Hindlimb muscle (tissue), 1 donor: ENCODE data around the gene GALE. TPM values are rescaled to one million over a fixed set of nuclear protein-coding genes. Genes with fewer than 3 reads are reported as not detected.
"Not testable (repeated sequence)": the region's sequence is repeated elsewhere in the genome, so short reads cannot be mapped to it uniquely, and the experiment has no call there.

Experiments
- DNase-seq: peaks from one replicate; pipeline ENCODE4 v3.0.0-alpha.2; 2013
- polyA plus RNA-seq: library from polyadenylated mRNA; unstranded; fragments of 120-200 nt; gene quantifications from one replicate; pipeline ENCODE4 v1.2.1, GENCODE V29; 2013; ENCODE audit not compliant: insufficient read length

GALE gene
- polyA plus RNA-seq, 1 donor = 26.9 TPM

GRCh38 chr1:23809751-23810171 lies 9.2 kb upstream of the GALE start:
- DNase-seq = no peak

GRCh38 chr1:23807453-23807852 lies 6.9 kb upstream of the GALE start:
- no peak for DNase-seq

GRCh38 chr1:23806280-23806679 lies 5.7 kb upstream of the GALE start:
- no peak for DNase-seq

GRCh38 chr1:23805025-23805424 lies 4.5 kb upstream of the GALE start:
- no peak for DNase-seq

- no peak for DNase-seq
Observed at GRCh38 chr1:23804183-23804835, 3.8 kb upstream of the GALE start.

GRCh38 chr1:23803674-23804073 lies 3.1 kb upstream of the GALE start:
- no peak for DNase-seq

- not testable (repeated sequence) for DNase-seq
Observed at GRCh38 chr1:23802809-23803342, 2.3 kb upstream of the GALE start.

GRCh38 chr1:23801876-23802275 lies 1.3 kb upstream of the GALE start:
- DNase-seq = no peak

- no peak for DNase-seq
Observed at GRCh38 chr1:23801338-23801748, 789 bp upstream of the GALE start.

- DNase-seq = no peak
Observed at GRCh38 chr1:23799570-23800399, 769 bp downstream of the GALE start.

- DNase-seq = no peak
Observed at GRCh38 chr1:23799255-23799569, 1.3 kb downstream of the GALE start.

GRCh38 chr1:23798662-23799142 lies 1.9 kb downstream of the GALE start:
- no peak for DNase-seq

- no peak for DNase-seq
Observed at GRCh38 chr1:23797478-23798448, 2.8 kb downstream of the GALE start.

GRCh38 chr1:23796466-23797271 lies 3.9 kb downstream of the GALE start:
- no peak for DNase-seq

- no peak for DNase-seq
Observed at GRCh38 chr1:23795676-23796465, 4.7 kb downstream of the GALE start.

GRCh38 chr1:23794732-23795182 lies 5.8 kb downstream of the GALE start:
- not testable (repeated sequence) for DNase-seq

- DNase-seq = no peak
Observed at GRCh38 chr1:23793861-23794731, 6.5 kb downstream of the GALE start.

- no peak for DNase-seq
Observed at GRCh38 chr1:23793018-23793781, 7.4 kb downstream of the GALE start.
